ENCODE data around the gene TTC7B.
A peak's percentile ranks its signal among the peaks of the same experiment; 100 is the strongest.

Gene TTC7B

DNA sequence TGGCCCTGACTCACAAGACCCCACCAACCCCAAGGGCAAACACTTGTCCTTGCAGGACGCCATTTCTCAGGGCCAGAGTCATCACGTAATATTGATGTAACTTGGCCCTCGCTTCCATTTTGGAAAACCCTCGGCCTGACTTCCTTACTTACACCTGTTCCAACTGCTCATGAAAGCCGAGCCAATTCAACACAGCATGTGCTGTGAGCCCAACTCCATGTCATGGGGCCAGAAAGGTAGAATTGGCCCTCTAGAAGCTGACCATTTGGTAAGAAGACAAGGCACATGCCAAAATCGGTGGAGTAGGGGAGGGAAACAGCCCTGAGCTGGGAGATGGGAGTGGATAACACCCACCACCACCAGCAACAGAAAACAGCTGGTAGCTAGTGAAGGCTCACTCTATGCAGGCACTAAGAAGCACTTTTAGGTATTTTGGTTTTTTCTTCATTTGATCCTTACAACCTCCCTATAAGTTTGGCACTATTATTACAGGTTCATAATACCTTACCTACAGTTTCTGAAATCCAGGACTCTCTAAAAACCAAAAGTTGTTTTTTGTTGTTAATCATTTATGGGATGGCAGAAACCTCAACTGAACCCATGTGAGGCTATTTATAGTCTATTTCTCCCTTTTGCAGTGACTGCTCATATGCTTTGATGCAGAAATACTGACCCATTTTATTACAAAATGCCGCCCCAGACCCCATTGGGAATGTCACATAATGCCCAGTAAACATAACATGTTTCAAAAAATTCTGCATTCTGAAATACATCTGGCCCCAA is 6.5 kb downstream of the TTC7B start:
- no peaks in the 10 kb centered on the region for H3K27me3 ChIP-seq (ENCODE audit: control insufficient read depth in 3 of 3, insufficient read depth in 3 of 3, low read depth in 1 of 3, low read length in 3 of 3)
- no peak overlapping the region for H3K4me2 ChIP-seq (ENCODE audit: insufficient read depth, low read length, poor library complexity, severe bottlenecking)
- no peak overlapping the region for H3K9ac ChIP-seq (ENCODE audit: low read depth, low read length, poor library complexity)
- no peak overlapping the region for H3K27ac ChIP-seq (replicated peaks; ENCODE audit: low read length)
- H3K18ac ChIP-seq (ENCODE audit: low read length) = no peak overlapping the region
- no peak overlapping the region for H2AFZ ChIP-seq (ENCODE audit: low read length)
- WGBS, 2 donors (ENCODE audit: extremely low coverage in 2 of 2, insufficient read length in 2 of 2, insufficient replicate concordance in 1 of 2) = no CpG with 5 or more reads among the region's 7 CpGs
- H3K14ac ChIP-seq (ENCODE audit: low read length) = no peak overlapping the region
- no peak overlapping the region for H2BK5ac ChIP-seq (ENCODE audit: low read length)
- peaks cover 0 to 2% of the 10 kb centered on the region in 2 donors for H3K4me1 ChIP-seq (ENCODE audit: control insufficient read depth in 2 of 2, insufficient read depth in 1 of 2, low read depth in 1 of 2, low read length in 2 of 2)
- no peaks in the 10 kb centered on the region for H3K36me3 ChIP-seq (replicated peaks in 1 of 2; ENCODE audit: control insufficient read depth in 2 of 2, insufficient read depth in 2 of 2, low read length in 2 of 2)
- H4K8ac ChIP-seq (ENCODE audit: low read depth, low read length) = no peak overlapping the region
- H4K91ac ChIP-seq (ENCODE audit: low read depth, low read length, poor library complexity) = no peak overlapping the region
- no peaks in the 10 kb centered on the region for H3K79me1 ChIP-seq (ENCODE audit: low read depth, low read length)
- H2AK5ac ChIP-seq (ENCODE audit: low read depth, low read length) = no peak overlapping the region
- H2BK120ac ChIP-seq (ENCODE audit: low read depth, low read length) = no peak overlapping the region
- no peak overlapping the region for H3K4me3 ChIP-seq (ENCODE audit: low read length in 2 of 2)
- no peak overlapping the region for H3K23ac ChIP-seq (ENCODE audit: low read depth, low read length, poor library complexity)
- H3K9me3 ChIP-seq (replicated peaks in 1 of 2; ENCODE audit: control insufficient read depth in 2 of 2, insufficient read depth in 1 of 2, low read depth in 1 of 2, low read length in 2 of 2) = no peaks in the 10 kb centered on the region
- H2BK12ac ChIP-seq (ENCODE audit: low read length) = no peak overlapping the region
- no peak for DNase-seq (ENCODE audit: low spot score)
- no peak overlapping the region for H3K4ac ChIP-seq (ENCODE audit: low read length)
- H2BK15ac ChIP-seq (ENCODE audit: low read length) = no peak overlapping the region

DNA sequence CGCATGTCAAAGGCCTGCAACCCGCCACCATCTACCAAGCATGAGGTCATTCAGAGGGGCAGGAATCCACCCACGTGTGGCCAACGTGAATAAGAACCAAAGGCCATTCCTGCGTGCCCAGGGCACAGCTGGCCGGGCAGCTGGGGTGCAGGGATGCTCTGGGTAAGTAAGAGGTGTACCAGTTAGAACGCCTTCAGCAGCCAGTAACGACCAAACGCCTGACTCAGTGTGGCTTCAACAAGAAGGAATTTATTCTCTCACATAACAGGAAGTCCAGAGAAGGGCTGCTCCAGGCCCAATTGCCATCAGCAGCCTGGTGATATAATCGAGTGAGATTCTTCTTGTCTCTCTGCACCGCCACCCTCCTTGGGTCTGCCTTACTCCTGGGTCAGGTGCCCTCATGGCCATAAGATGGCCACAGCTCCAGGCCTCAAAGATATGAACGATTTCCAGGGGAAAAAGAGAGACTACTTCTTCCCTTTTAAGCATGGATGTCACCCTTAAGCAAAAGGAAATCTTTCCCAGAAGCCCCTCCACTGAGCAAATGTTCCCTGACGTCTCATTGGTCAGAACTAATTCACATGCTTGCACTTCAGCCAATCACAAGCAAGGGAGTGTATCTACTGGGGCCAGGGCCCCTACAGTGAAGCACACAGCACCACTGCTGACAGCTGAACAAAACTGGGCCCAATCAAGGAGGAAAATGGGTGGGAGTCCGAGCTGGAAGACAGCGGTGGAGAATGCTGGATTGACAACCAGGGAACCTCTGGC is 7.3 kb downstream of the TTC7B start:
- H3K9me3 ChIP-seq (replicated peaks in 1 of 2; ENCODE audit: control insufficient read depth in 2 of 2, insufficient read depth in 1 of 2, low read depth in 1 of 2, low read length in 2 of 2) = no peaks in the 10 kb centered on the region
- no peak overlapping the region for H3K23ac ChIP-seq (ENCODE audit: low read depth, low read length, poor library complexity)
- no peak overlapping the region for H3K9ac ChIP-seq (ENCODE audit: low read depth, low read length, poor library complexity)
- no peaks in the 10 kb centered on the region for H3K27me3 ChIP-seq (ENCODE audit: control insufficient read depth in 3 of 3, insufficient read depth in 3 of 3, low read depth in 1 of 3, low read length in 3 of 3)
- H3K36me3 ChIP-seq (replicated peaks in 1 of 2; ENCODE audit: control insufficient read depth in 2 of 2, insufficient read depth in 2 of 2, low read length in 2 of 2) = no peaks in the 10 kb centered on the region
- no peak overlapping the region for H2BK15ac ChIP-seq (ENCODE audit: low read length)
- WGBS, 2 donors (ENCODE audit: extremely low coverage in 2 of 2, insufficient read length in 2 of 2, insufficient replicate concordance in 1 of 2) = no CpG with 5 or more reads among the region's 15 CpGs
- H4K8ac ChIP-seq (ENCODE audit: low read depth, low read length) = no peak overlapping the region
- no peak overlapping the region for H2BK120ac ChIP-seq (ENCODE audit: low read depth, low read length)
- H3K27ac ChIP-seq (replicated peaks; ENCODE audit: low read length) = no peak overlapping the region
- H3K14ac ChIP-seq (ENCODE audit: low read length) = no peak overlapping the region
- peaks cover 0 to 6% of the 10 kb centered on the region in 2 donors for H3K4me1 ChIP-seq (ENCODE audit: control insufficient read depth in 2 of 2, insufficient read depth in 1 of 2, low read depth in 1 of 2, low read length in 2 of 2)
- no peak overlapping the region for H3K4me2 ChIP-seq (ENCODE audit: insufficient read depth, low read length, poor library complexity, severe bottlenecking)
- no peaks in the 10 kb centered on the region for H3K79me1 ChIP-seq (ENCODE audit: low read depth, low read length)
- no peak for DNase-seq (ENCODE audit: low spot score)
- H3K4ac ChIP-seq (ENCODE audit: low read length) = no peak overlapping the region
- H4K91ac ChIP-seq (ENCODE audit: low read depth, low read length, poor library complexity) = no peak overlapping the region
- no peak overlapping the region for H2AK5ac ChIP-seq (ENCODE audit: low read depth, low read length)
- H3K18ac ChIP-seq (ENCODE audit: low read length) = no peak overlapping the region
- H2AFZ ChIP-seq (ENCODE audit: low read length) = no peak overlapping the region
- H3K4me3 ChIP-seq (ENCODE audit: low read length in 2 of 2) = no peak overlapping the region
- no peak overlapping the region for H2BK5ac ChIP-seq (ENCODE audit: low read length)
- H2BK12ac ChIP-seq (ENCODE audit: low read length) = no peak overlapping the region

DNA sequence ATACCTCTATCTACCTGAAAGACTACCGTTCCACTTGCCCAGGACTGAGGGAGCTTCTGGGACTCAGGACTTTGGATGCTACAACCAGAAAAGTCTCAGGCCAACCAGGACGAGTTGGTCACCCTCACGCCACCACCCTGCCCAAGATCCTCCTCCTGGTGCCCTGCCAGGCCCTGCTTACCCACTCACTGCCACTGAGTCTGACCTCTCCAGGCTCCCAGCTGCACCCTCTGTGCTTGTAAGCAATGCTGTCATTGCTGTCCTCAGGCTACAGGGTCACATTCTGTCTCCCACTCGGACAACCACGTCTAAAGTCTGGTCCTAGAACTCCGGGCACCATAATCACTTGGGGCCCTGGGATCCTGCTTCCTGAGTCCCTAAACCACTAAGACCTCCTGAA is 9.2 kb downstream of the TTC7B start:
- Histone ChIP-seq H2BK15ac (ENCODE audit: low read length) (no peak overlapping the region), H3K9ac (ENCODE audit: low read depth, low read length, poor library complexity) (peak overlapping the region; percentile 63), H3K36me3 (replicated peaks in 1 of 2; ENCODE audit: control insufficient read depth in 2 of 2, insufficient read depth in 2 of 2, low read length in 2 of 2) (no peaks in the 10 kb centered on the region), H3K23ac (ENCODE audit: low read depth, low read length, poor library complexity) (no peak overlapping the region), H2BK120ac (ENCODE audit: low read depth, low read length) (no peak overlapping the region), H3K4me2 (ENCODE audit: insufficient read depth, low read length, poor library complexity, severe bottlenecking) (no peak overlapping the region), H3K14ac (ENCODE audit: low read length) (no peak overlapping the region), H2AFZ (ENCODE audit: low read length) (no peak overlapping the region), H3K27ac (replicated peaks; ENCODE audit: low read length) (no peak overlapping the region), H2BK5ac (ENCODE audit: low read length) (no peak overlapping the region), H4K91ac (ENCODE audit: low read depth, low read length, poor library complexity) (no peak overlapping the region), H3K4ac (ENCODE audit: low read length) (no peak overlapping the region), H3K18ac (ENCODE audit: low read length) (no peak overlapping the region), H4K8ac (ENCODE audit: low read depth, low read length) (no peak overlapping the region), H3K27me3 (ENCODE audit: control insufficient read depth in 3 of 3, insufficient read depth in 3 of 3, low read depth in 1 of 3, low read length in 3 of 3) (no peaks in the 10 kb centered on the region), H2BK12ac (ENCODE audit: low read length) (no peak overlapping the region), H2AK5ac (ENCODE audit: low read depth, low read length) (no peak overlapping the region), H3K79me1 (ENCODE audit: low read depth, low read length) (peaks cover 3% of the 10 kb centered on the region), H3K4me1 (ENCODE audit: control insufficient read depth in 2 of 2, insufficient read depth in 1 of 2, low read depth in 1 of 2, low read length in 2 of 2) (peaks cover 0 to 6% of the 10 kb centered on the region in 2 donors), H3K4me3 (ENCODE audit: low read length in 2 of 2) (no peak overlapping the region), H3K9me3 (replicated peaks in 1 of 2; ENCODE audit: control insufficient read depth in 2 of 2, insufficient read depth in 1 of 2, low read depth in 1 of 2, low read length in 2 of 2) (no peaks in the 10 kb centered on the region)
- no CpG with 5 or more reads among the region's 6 CpGs for WGBS, 2 donors (ENCODE audit: extremely low coverage in 2 of 2, insufficient read length in 2 of 2, insufficient replicate concordance in 1 of 2)
- no peak for DNase-seq (ENCODE audit: low spot score)
